H1 (cell line): Measurements from ENCODE around the gene MRPL16. TPM values are rescaled to one million over a fixed set of nuclear protein-coding genes. Genes with fewer than 3 reads are reported as not detected.

Experiments used
- CTCF ChIA-PET: fragments of 300-600 bp; sonication (Branson Sonifier 250); formaldehyde crosslinking; loops from one replicate; lab custom pipeline; 2021; ENCODE audit not compliant: partially characterized antibody; lab: Charles Lee
- POLR2A ChIA-PET: fragments of 300-600 bp; sonication (Branson Sonifier 250); formaldehyde crosslinking; loops from one replicate; lab custom pipeline; 2021; ENCODE audit warnings: inconsistent platforms; ENCODE audit not compliant: partially characterized antibody; lab: Charles Lee
- DNase-seq, 2 experiments: peaks; one replicate each; pipeline versions ENCODE4 v3.0.0 to v3.0.0-alpha.2; 2010 to 2022; ENCODE audit warnings: low spot score in 2 of 2, low read depth in 1 of 2, mixed read lengths in 1 of 2
- FAIRE-seq: peaks from 2 replicates; lab custom pipeline; 2011; peaks lifted over from hg19 to GRCh38; lab: Jason Lieb, UNC
- H2AFZ ChIP-seq: 2 replicates; pipeline ENCODE4 v1.8.1; 2012; ENCODE audit warnings: low read length, inconsistent platforms
- H2AK5ac ChIP-seq: 2 replicates; pipeline ENCODE4 v1.6.1; 2013; ENCODE audit warnings: low read depth, low read length
- H2BK120ac ChIP-seq: replicated peaks from 2 replicates; pipeline ENCODE3; 2013; ENCODE audit warnings: low read depth, low read length, inconsistent platforms
- H2BK12ac ChIP-seq: 2 replicates; pipeline ENCODE4 v1.6.1; 2013; ENCODE audit warnings: low read depth, low read length
- H2BK15ac ChIP-seq: 2 replicates; pipeline ENCODE4 v1.6.1; 2013; ENCODE audit warnings: low read length
- H2BK20ac ChIP-seq: 2 replicates; pipeline ENCODE4 v1.6.1; 2013; ENCODE audit warnings: low read length
- H2BK5ac ChIP-seq: 2 replicates; pipeline ENCODE4 v1.6.1; 2013; ENCODE audit warnings: low read depth, low read length
- H3K14ac ChIP-seq: 2 replicates; pipeline ENCODE4 v1.6.1; 2013; ENCODE audit warnings: inconsistent platforms; ENCODE audit not compliant: insufficient read length
- H3K18ac ChIP-seq: 2 replicates; pipeline ENCODE4 v1.6.1; 2013; ENCODE audit warnings: low read length; ENCODE audit errors: extremely low read depth
- H3K23ac ChIP-seq: 2 replicates; pipeline ENCODE4 v1.6.1; 2013; ENCODE audit warnings: inconsistent platforms; ENCODE audit not compliant: insufficient read length
- H3K23me2 ChIP-seq: 2 replicates; pipeline ENCODE4 v1.6.1; 2013; ENCODE audit warnings: low read depth, low read length
- H3K27ac ChIP-seq: 2 replicates; pipeline ENCODE4 v1.6.1; 2011; ENCODE audit warnings: low read depth, low read length, inconsistent platforms
- H3K27me3 ChIP-seq, 4 experiments: replicated peaks in 1 of 4; 1 replicate in 1 of 4; 2 replicates in 3 of 4; pipeline versions ENCODE4 v1.6.1 to v1.8.1; 2011 to 2013; ENCODE audit warnings: low read length in 3 of 4, mild to moderate bottlenecking in 3 of 4, inconsistent platforms in 2 of 4, mixed read lengths in 2 of 4, moderate library complexity in 1 of 4; ENCODE audit not compliant: control insufficient read depth in 3 of 4, insufficient read depth in 3 of 4; ENCODE audit errors: extremely low read depth in 1 of 4
- H3K36me3 ChIP-seq, 4 experiments: 2 replicates each; pipeline versions ENCODE4 v1.6.1 to v1.8.1; 2011 to 2013; ENCODE audit warnings: mild to moderate bottlenecking in 4 of 4, low read length in 3 of 4, moderate library complexity in 2 of 4, control low read depth in 1 of 4, inconsistent platforms in 1 of 4; ENCODE audit not compliant: insufficient read depth in 4 of 4, control insufficient read depth in 2 of 4
- H3K4ac ChIP-seq: replicated peaks from 2 replicates; pipeline ENCODE3; 2013; ENCODE audit warnings: low read length, low read depth, mixed read lengths, inconsistent platforms; ENCODE audit not compliant: insufficient read length
- H3K4me1 ChIP-seq, 4 experiments: replicated peaks in 1 of 4; 1 replicate in 1 of 4; 2 replicates in 3 of 4; pipeline versions ENCODE4 v1.6.1 to v1.8.1; 2011 to 2013; ENCODE audit warnings: low read length in 3 of 4, inconsistent platforms in 2 of 4, mixed read lengths in 1 of 4; ENCODE audit not compliant: insufficient read depth in 4 of 4, control insufficient read depth in 3 of 4
- H3K4me2 ChIP-seq, 2 experiments: 2 replicates each; pipeline versions ENCODE4 v1.6.1 to v1.8.1; 2011 to 2013; ENCODE audit warnings: low read depth in 2 of 2, low read length in 2 of 2, control low read depth in 1 of 2, inconsistent platforms in 1 of 2, mild to moderate bottlenecking in 1 of 2; ENCODE audit not compliant: insufficient read depth in 1 of 2
- H3K4me3 ChIP-seq, 4 experiments: fragments of 200-600, 300-600 bp in 1 of 4; sonication (generic), shearing (Covaris generic), sonication (Bioruptor Twin) in 1 of 4; 2 replicates each; pipeline versions ENCODE4 v1.5.1 to v1.8.1; 2011 to 2016; ENCODE audit warnings: low read length in 4 of 4, low read depth in 3 of 4, control low read depth in 2 of 4, inconsistent platforms in 2 of 4, mild to moderate bottlenecking in 2 of 4, mixed read lengths in 1 of 4, moderate library complexity in 1 of 4; ENCODE audit not compliant: insufficient read depth in 2 of 4; ENCODE audit errors: extremely low read depth in 1 of 4
- H3K56ac ChIP-seq: replicated peaks from 2 replicates; pipeline ENCODE3; 2013; ENCODE audit warnings: low read depth, mild to moderate bottlenecking, mixed read lengths, low read length, inconsistent platforms; ENCODE audit not compliant: insufficient read length
- H3K79me1 ChIP-seq: 2 replicates; pipeline ENCODE4 v1.6.1; 2013; ENCODE audit warnings: low read depth, low read length, control low read depth
- H3K79me2 ChIP-seq, 2 experiments: 2 replicates each; pipeline versions ENCODE4 v1.6.1 to v1.8.1; 2012 to 2013; ENCODE audit warnings: low read length in 2 of 2, mild to moderate bottlenecking in 2 of 2, inconsistent platforms in 1 of 2; ENCODE audit not compliant: insufficient read depth in 2 of 2, control insufficient read depth in 1 of 2
- H3K9ac ChIP-seq, 4 experiments: replicated peaks in 1 of 4; 1 replicate in 1 of 4; 2 replicates in 3 of 4; pipeline versions ENCODE4 v1.6.1 to v1.8.1; 2011 to 2013; ENCODE audit warnings: low read depth in 3 of 4, low read length in 3 of 4, control low read depth in 2 of 4, mild to moderate bottlenecking in 2 of 4, moderate library complexity in 2 of 4, inconsistent platforms in 1 of 4; ENCODE audit errors: extremely low read depth in 1 of 4
- H3K9me3 ChIP-seq, 2 experiments: 2 replicates each; pipeline versions ENCODE4 v1.6.1 to v1.8.1; 2012 to 2013; ENCODE audit warnings: mild to moderate bottlenecking in 2 of 2, moderate library complexity in 2 of 2, control low read depth in 1 of 2, inconsistent platforms in 1 of 2, low read depth in 1 of 2, low read length in 1 of 2, mixed read lengths in 1 of 2; ENCODE audit not compliant: insufficient read depth in 2 of 2
- H4K20me1 ChIP-seq, 2 experiments: replicated peaks in 1 of 2; 2 replicates each; pipeline versions ENCODE3 to v1.8.1; 2011 to 2013; ENCODE audit warnings: inconsistent platforms in 2 of 2, low read length in 2 of 2, mild to moderate bottlenecking in 1 of 2; ENCODE audit not compliant: insufficient read depth in 2 of 2, control insufficient read depth in 1 of 2
- H4K5ac ChIP-seq: 2 replicates; pipeline ENCODE4 v1.6.1; 2013; ENCODE audit warnings: low read length, low read depth, mixed read lengths, inconsistent platforms; ENCODE audit not compliant: insufficient read length
- H4K8ac ChIP-seq: 2 replicates; pipeline ENCODE4 v1.8.0; 2013; ENCODE audit warnings: mild to moderate bottlenecking, moderate library complexity, low read length, inconsistent platforms; ENCODE audit not compliant: insufficient read depth; ENCODE audit errors: extremely low read depth
- H4K91ac ChIP-seq: replicated peaks from 2 replicates; pipeline ENCODE3; 2013; ENCODE audit warnings: low read length, mixed read lengths, inconsistent platforms; ENCODE audit not compliant: insufficient read length
- BACH1 ChIP-seq: IDR thresholded peaks from 2 replicates; pipeline ENCODE4 v1.6.1; 2012; ENCODE audit warnings: low read length, improper control_type of control experiment
- BCL11A ChIP-seq, 2 experiments: IDR thresholded peaks; one replicate each; pipeline ENCODE4 v1.6.1; 2011; ENCODE audit warnings: low read depth in 2 of 2, low read length in 2 of 2, mild to moderate bottlenecking in 2 of 2
- CREB1 ChIP-seq: IDR thresholded peaks from 2 replicates; pipeline ENCODE4 v1.6.1; 2012; ENCODE audit warnings: inconsistent platforms
- EGR1 ChIP-seq: IDR thresholded peaks from 2 replicates; pipeline ENCODE4 v1.6.1; 2011; ENCODE audit warnings: low read depth, low read length, borderline replicate concordance
- GABPA ChIP-seq: IDR thresholded peaks from 2 replicates; pipeline ENCODE4 v1.6.1; 2011; ENCODE audit warnings: mild to moderate bottlenecking, low read length, moderate library complexity, borderline replicate concordance; ENCODE audit not compliant: insufficient read depth
- KDM4A ChIP-seq: IDR thresholded peaks from one replicate; pipeline ENCODE4 v1.7.1; 2012; ENCODE audit warnings: low read depth, mild to moderate bottlenecking, moderate library complexity, low read length, inconsistent platforms; ENCODE audit not compliant: severe bottlenecking
- MAFK ChIP-seq: IDR thresholded peaks from 2 replicates; pipeline ENCODE4 v1.6.1; 2012; ENCODE audit warnings: low read depth, mild to moderate bottlenecking, improper control_type of control experiment, low read length
- MAX ChIP-seq: IDR thresholded peaks from 2 replicates; pipeline ENCODE4 v1.6.1; 2012; ENCODE audit warnings: inconsistent platforms
- NANOG ChIP-seq: IDR thresholded peaks from 2 replicates; pipeline ENCODE4 v1.6.1; 2011; ENCODE audit warnings: low read length, low read depth, mild to moderate bottlenecking, inconsistent platforms; ENCODE audit not compliant: insufficient read depth, poor library complexity, severe bottlenecking
- NRF1 ChIP-seq: IDR thresholded peaks from 2 replicates; pipeline ENCODE4 v1.6.1; 2011; ENCODE audit warnings: mild to moderate bottlenecking, low read depth, low read length, improper control_type of control experiment
- RBBP5 ChIP-seq: IDR thresholded peaks from 2 replicates; pipeline ENCODE4 v1.7.1; 2012; ENCODE audit warnings: low read depth, mild to moderate bottlenecking, inconsistent platforms, low read length, moderate library complexity, borderline replicate concordance
- SIRT6 ChIP-seq: IDR thresholded peaks from one replicate; pipeline ENCODE4 v1.7.1; 2012; ENCODE audit warnings: low read length, inconsistent platforms
- SP2 ChIP-seq: IDR thresholded peaks from 2 replicates; pipeline ENCODE4 v1.6.1; 2012; ENCODE audit warnings: mild to moderate bottlenecking, low read length, inconsistent platforms
- SP4 ChIP-seq: IDR thresholded peaks from 2 replicates; pipeline ENCODE4 v1.6.1; 2012; ENCODE audit warnings: low read length, inconsistent platforms
- WGBS, 2 experiments: shearing (Covaris generic) in 1 of 2; methylation state at CpG; one replicate each; pipeline versions ENCODE4 v1.1.6 to v1.1.7; 2013 to 2015; ENCODE audit warnings: low lambda C conversion rate in 2 of 2, mixed read lengths in 2 of 2, inconsistent platforms in 1 of 2, low coverage in 1 of 2, missing lambda C conversion rate in 1 of 2; ENCODE audit not compliant: insufficient replicate concordance in 2 of 2, insufficient coverage in 1 of 2, insufficient read length in 1 of 2; ENCODE audit errors: extremely low coverage in 1 of 2, missing lambda C conversion rate in 1 of 2; 5-methylcytosine and 5-hydroxymethylcytosine counted together
- polyA plus RNA-seq, 7 experiments: library from polyadenylated mRNA; depleted of rRNA in 3 of 7; stranded (reverse) in 5 of 7; unstranded in 2 of 7; fragments of >200 nt in 5 of 7; fragments of 200-250 nt in 2 of 7; gene quantifications; 1 replicate in 5 of 7; 2 replicates in 1 of 7; 4 replicates in 1 of 7; pipeline versions ENCODE4 v1.2.1 to v1.2.3, GENCODE V29; 2011 to 2013; ENCODE audit warnings: missing spikeins in 2 of 7, mixed read lengths in 2 of 7
- total RNA-seq: library from RNA; stranded (reverse); fragmentation: NEBNext Ultra II Directional; extraction: Animal tissue kit (Norgen Biotek cat#: 25700); gene quantifications from 2 replicates; pipeline ENCODE4 v1.2.1, GENCODE V29; 2021
- TF ChIP-seq, protein P1 (sequence below): IDR thresholded peaks from 2 replicates; pipeline ENCODE4 v1.6.1; 2011; ENCODE audit warnings: low read depth, mild to moderate bottlenecking, low read length; ENCODE audit not compliant: insufficient read depth

The MRPL16 gene
- total and polyA plus RNA-seq, 2 of the 8 experiments (the other 6 are each of a cell fraction or from before 2014, with no cell fraction given): 69.2 to 79.8 TPM

DNA sequence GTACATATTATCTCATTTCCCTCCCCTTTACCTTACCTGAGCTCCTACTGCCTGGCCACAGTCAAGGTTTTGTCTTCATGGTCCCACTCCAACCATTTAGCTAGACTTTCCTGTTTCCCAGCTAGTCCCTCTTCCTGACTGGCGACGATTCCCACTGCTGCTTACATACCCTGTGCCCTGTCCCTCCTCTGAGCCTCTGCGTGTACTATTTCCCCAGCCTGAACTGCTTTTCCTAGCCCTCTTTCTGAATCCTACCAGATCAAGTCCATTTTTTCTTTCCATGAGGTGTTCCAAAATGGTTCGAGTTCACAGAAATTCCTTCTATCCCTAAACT, 23.4 kb downstream of the MRPL16 start:
- Histone ChIP-seq H3K4ac (no peak overlapping the region), H2BK20ac (no peak overlapping the region), H3K79me2 (no peaks in the 10 kb centered on the region), H3K18ac (no peak overlapping the region), H3K27me3 (no peaks in the 10 kb centered on the region), H3K79me1 (no peaks in the 10 kb centered on the region; the same call in 1 of the 2 replicates), H2BK120ac (no peak overlapping the region), H3K27ac (no peak overlapping the region), H3K9me3 (peaks cover 0 to 4% of the 10 kb centered on the region in 2 experiments; a peak in 1 of 4 replicates), H3K9ac (no peak overlapping the region), H3K23ac (no peak overlapping the region), H3K36me3 (peaks cover 8 to 48% (median 28%) of the 10 kb centered on the region in 4 experiments; a peak in 7 of 8 replicates), H3K4me3 (no peak overlapping the region), H3K56ac (no peak overlapping the region), H3K23me2 (no peaks in the 10 kb centered on the region), H2BK15ac (no peak overlapping the region), H3K14ac (no peak overlapping the region), H4K91ac (no peak overlapping the region), H4K8ac (no peak overlapping the region), H2AK5ac (no peak overlapping the region), H2BK12ac (no peak overlapping the region), H3K4me2 (no peak overlapping the region), H2BK5ac (no peak overlapping the region), H4K20me1 (no peaks in the 10 kb centered on the region), H4K5ac (no peak overlapping the region), H2AFZ (no peak overlapping the region), H3K4me1 (no peaks in the 10 kb centered on the region)
- ChIA-PET POLR2A (no interaction called here), CTCF (interaction anchor here (1.1 to 2.0 kb wide), 5 partner anchors 15 to 35 kb away, joined by 3 to 5 read pairs (median 3); partner anchors contain the start of gene STX3)
- FAIRE-seq (no peak), DNase-seq (no peak)
- 96% methylated on average over 4 of the region's 4 CpGs; no CpG with 5 or more reads in 1 of the 2 experiments for WGBS, 2 experiments
- TF ChIP-seq MAFK (no peak), BCL11A (IDR thresholded peaks at IDR 0.05; ENCODE audit: low read depth in 2 of 2, low read length in 2 of 2) (no peak), NANOG (no peak), SP4 (no peak), EGR1 (no peak), SIRT6 (no peak), CREB1 (no peak), RBBP5 (no peak), KDM4A (no peak), BACH1 (no peak), MAX (no peak), GABPA (no peak), SP2 (no peak), NRF1 (no peak)
- TF ChIP-seq, protein P1, sequence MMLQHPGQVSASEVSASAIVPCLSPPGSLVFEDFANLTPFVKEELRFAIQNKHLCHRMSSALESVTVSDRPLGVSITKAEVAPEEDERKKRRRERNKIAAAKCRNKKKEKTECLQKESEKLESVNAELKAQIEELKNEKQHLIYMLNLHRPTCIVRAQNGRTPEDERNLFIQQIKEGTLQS: no peak
